Prostate gland (tissue), 2 donors: ENCODE data around the gene RO60. TPM values are rescaled to one million over a fixed set of nuclear protein-coding genes. Genes with fewer than 3 reads are reported as not detected.
A peak's percentile ranks its signal among the peaks of the same experiment; 100 is the strongest.

Experiments used
- DNase-seq: peaks from one replicate; pipeline ENCODE4 v3.0.0-alpha.2; 2019; ENCODE audit warnings: low spot score
- H3K27ac ChIP-seq, 2 donors: fragments of 200-600 bp; sonication (generic); 2 replicates each; pipeline ENCODE4 v1.5.1; 2017 to 2019
- H3K27me3 ChIP-seq: fragments of 200-600 bp; sonication (generic); replicated peaks from 2 replicates; pipeline ENCODE4 v1.5.1; 2019; ENCODE audit not compliant: insufficient read depth
- H3K36me3 ChIP-seq, 2 donors: fragments of 200-600 bp; sonication (generic); 1 replicate in 1 of 2; 2 replicates in 1 of 2; pipeline versions ENCODE4 v1.5.1 to v1.8.1; 2017 to 2019
- H3K4me1 ChIP-seq: fragments of 200-600 bp; sonication (generic); replicated peaks from 2 replicates; pipeline ENCODE4 v1.5.1; 2019
- H3K4me3 ChIP-seq, 2 donors: fragments of 200-600 bp; sonication (generic); 2 replicates each; pipeline ENCODE4 v1.5.1; 2017 to 2019
- H3K9me3 ChIP-seq: fragments of 200-600 bp; sonication (generic); 2 replicates; pipeline ENCODE4 v1.5.1; 2017
- POLR2A ChIP-seq: fragments of 450-650 bp; IDR thresholded peaks from one replicate; pipeline ENCODE4 v1.6.1; 2016; ENCODE audit warnings: antibody characterized with exemption, mild to moderate bottlenecking
- POLR2AphosphoS5 ChIP-seq: sonication (generic); formaldehyde crosslinking; IDR thresholded peaks from one replicate; pipeline ENCODE4 v1.6.1; 2017; ENCODE audit warnings: antibody characterized with exemption
- WGBS: methylation state at CpG from one replicate; pipeline ENCODE4 v1.1.5; 2018; 5-methylcytosine and 5-hydroxymethylcytosine counted together
- intact Hi-C: fragments of 100-400 bp; cut with DNase I; formaldehyde crosslinking; loops from one replicate; pipeline ENCODE4 v1.14.2; 2022
- total RNA-seq, 2 donors: library from RNA; depleted of rRNA; stranded (reverse); fragments of >200 nt; gene quantifications; one replicate each; pipeline ENCODE4 v1.1.0, GENCODE V29; 2016
- TF ChIP-seq, protein P1 (sequence below), 4 experiments: fragments of 200-600 bp in 2 of 4; fragments of 450-650 bp in 2 of 4; sonication (generic) in 2 of 4; IDR thresholded peaks; 1 replicate in 3 of 4; 2 replicates in 1 of 4; pipeline ENCODE4 v1.5.1; 2016 to 2019; ENCODE audit warnings: antibody characterized with exemption in 4 of 4, mild to moderate bottlenecking in 2 of 4, moderate library complexity in 2 of 4

The RO60 gene
- total RNA-seq, 2 donors from 2014 or later, result 92.8 to 93.8 TPM

- no peaks in the 10 kb centered on the region for H3K4me1 ChIP-seq
- TF ChIP-seq, protein P1, sequence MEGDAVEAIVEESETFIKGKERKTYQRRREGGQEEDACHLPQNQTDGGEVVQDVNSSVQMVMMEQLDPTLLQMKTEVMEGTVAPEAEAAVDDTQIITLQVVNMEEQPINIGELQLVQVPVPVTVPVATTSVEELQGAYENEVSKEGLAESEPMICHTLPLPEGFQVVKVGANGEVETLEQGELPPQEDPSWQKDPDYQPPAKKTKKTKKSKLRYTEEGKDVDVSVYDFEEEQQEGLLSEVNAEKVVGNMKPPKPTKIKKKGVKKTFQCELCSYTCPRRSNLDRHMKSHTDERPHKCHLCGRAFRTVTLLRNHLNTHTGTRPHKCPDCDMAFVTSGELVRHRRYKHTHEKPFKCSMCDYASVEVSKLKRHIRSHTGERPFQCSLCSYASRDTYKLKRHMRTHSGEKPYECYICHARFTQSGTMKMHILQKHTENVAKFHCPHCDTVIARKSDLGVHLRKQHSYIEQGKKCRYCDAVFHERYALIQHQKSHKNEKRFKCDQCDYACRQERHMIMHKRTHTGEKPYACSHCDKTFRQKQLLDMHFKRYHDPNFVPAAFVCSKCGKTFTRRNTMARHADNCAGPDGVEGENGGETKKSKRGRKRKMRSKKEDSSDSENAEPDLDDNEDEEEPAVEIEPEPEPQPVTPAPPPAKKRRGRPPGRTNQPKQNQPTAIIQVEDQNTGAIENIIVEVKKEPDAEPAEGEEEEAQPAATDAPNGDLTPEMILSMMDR (IDR thresholded peaks at IDR 0.05), result no peak
- TF ChIP-seq POLR2AphosphoS5, result no peak
- TF ChIP-seq POLR2A, result no peak
- H3K36me3 ChIP-seq, result no peaks in the 10 kb centered on the region
- no peak overlapping the region for H3K4me3 ChIP-seq
- DNase-seq, result no peak
- intact Hi-C loops, result loop anchor here (5.0 to 10.0 kb wide), 2 partner anchors 40 to 628 kb away; no protein-coding TSS in a partner anchor
- H3K27me3 ChIP-seq, result no peaks in the 10 kb centered on the region
- no peaks in the 10 kb centered on the region for H3K9me3 ChIP-seq
- 89% methylated on average over 5 of the region's 5 CpGs for WGBS
- no peak overlapping the region for H3K27ac ChIP-seq
Observed at GRCh38 chr1:193102662-193103061, 43.2 kb downstream of the RO60 start.

GRCh38 chr1:193103759-193104501 is 44.5 kb downstream of the RO60 start:
- TF ChIP-seq, protein P1 (IDR thresholded peaks at IDR 0.05), result no peak
- no peak for TF ChIP-seq POLR2A
- no peak for TF ChIP-seq POLR2AphosphoS5
- Histone ChIP-seq H3K4me1 (no peaks in the 10 kb centered on the region), H3K27me3 (no peaks in the 10 kb centered on the region), H3K36me3 (no peaks in the 10 kb centered on the region), H3K4me3 (peak overlapping the region; percentile 90 to 94), H3K9me3 (no peaks in the 10 kb centered on the region), H3K27ac (peak overlapping the region; percentile 89 to 92)
- intact Hi-C loops, result loop anchor here (5.0 to 10.0 kb wide), 2 partner anchors 42 to 629 kb away; no protein-coding TSS in a partner anchor
- no peak for DNase-seq
- 31% methylated on average over 9 of the region's 9 CpGs for WGBS

- peak; percentile 19 for DNase-seq
- under 1% methylated on average over 24 of the region's 24 CpGs for WGBS
Observed at GRCh38 chr1:193104502-193104906, 45.1 kb downstream of the RO60 start.

GRCh38 chr1:193104907-193105820 is 45.8 kb downstream of the RO60 start, which contains the start of gene GLRX2:
Gene GLRX2 (minus strand): TSS chr1:193105414. CDS start chr1:193105382, 32 bp downstream.
- Histone ChIP-seq H3K27me3 (no peaks in the 10 kb centered on the region), H3K4me1 (no peaks in the 10 kb centered on the region), H3K36me3 (no peaks in the 10 kb centered on the region), H3K9me3 (no peaks in the 10 kb centered on the region), H3K4me3 (peak within 1 kb of the TSS; percentile 90 to 94), H3K27ac (peak within 1 kb of the TSS; percentile 89 to 92)
- TF ChIP-seq, protein P1 (IDR thresholded peaks at IDR 0.05), result peak in 1 of 4 experiments; percentile 15
- TF ChIP-seq POLR2AphosphoS5 (peak; percentile 61), POLR2A (peak; percentile 77)
- intact Hi-C loops, result loop anchor here (1.0 to 10.0 kb wide), 3 partner anchors 16 to 630 kb away; no protein-coding TSS in a partner anchor
- DNase-seq, result peak; percentile 88
- WGBS, result under 1% methylated on average over 65 of the region's 73 CpGs

More at GRCh38 chr1:193104502-193104906, 45.1 kb downstream of the RO60 start:
- H3K4me1 ChIP-seq, result no peaks in the 10 kb centered on the region
- no peaks in the 10 kb centered on the region for H3K27me3 ChIP-seq
- H3K4me3 ChIP-seq, result peak overlapping the region; percentile 90 to 94
- H3K36me3 ChIP-seq, result no peaks in the 10 kb centered on the region
- intact Hi-C loops, result loop anchor here (5.0 to 10.0 kb wide), 2 partner anchors 42 to 630 kb away; no protein-coding TSS in a partner anchor
- TF ChIP-seq POLR2AphosphoS5 (no peak), POLR2A (no peak)
- TF ChIP-seq, protein P1 (IDR thresholded peaks at IDR 0.05), result peak in 1 of 4 experiments; percentile 8
- H3K27ac ChIP-seq, result peak overlapping the region; percentile 89 to 92
- H3K9me3 ChIP-seq, result no peaks in the 10 kb centered on the region
